Fibroblast of lung (primary cell): ENCODE data around the gene ZNF529. TPM values are rescaled to one million over a fixed set of nuclear protein-coding genes. Genes with fewer than 3 reads are reported as not detected.

Source experiments
- DNase-seq, 2 donors: peaks; one replicate each; pipeline versions ENCODE4 v3.0.0 to v3.0.0-alpha.2; 2010; ENCODE audit warnings: low read depth in 2 of 2
- H2AFZ ChIP-seq: 2 replicates; pipeline ENCODE4 v1.5.1; 2012; ENCODE audit warnings: low read length, control low read depth, inconsistent platforms
- H3K27ac ChIP-seq: 2 replicates; pipeline ENCODE4 v1.5.1; 2011; ENCODE audit warnings: low read length, control low read depth; ENCODE audit not compliant: insufficient read depth
- H3K27me3 ChIP-seq: 2 replicates; pipeline ENCODE4 v1.5.1; 2011; ENCODE audit warnings: mild to moderate bottlenecking, low read length; ENCODE audit not compliant: control insufficient read depth, insufficient read depth
- H3K36me3 ChIP-seq: 2 replicates; pipeline ENCODE4 v1.5.1; 2011; ENCODE audit warnings: low read length; ENCODE audit not compliant: control insufficient read depth, insufficient read depth
- H3K4me1 ChIP-seq: 2 replicates; pipeline ENCODE4 v1.5.1; 2011; ENCODE audit warnings: low read length; ENCODE audit not compliant: control insufficient read depth, insufficient read depth; ENCODE audit errors: extremely low read depth
- H3K4me2 ChIP-seq: 2 replicates; pipeline ENCODE4 v1.5.1; 2011; ENCODE audit warnings: low read length, control low read depth; ENCODE audit not compliant: insufficient read depth; ENCODE audit errors: extremely low read depth
- H3K4me3 ChIP-seq, 4 experiments: fragments of 200-600 bp in 1 of 4; sonication (generic) in 1 of 4; replicated peaks in 1 of 4; 2 replicates each; pipeline ENCODE4 v1.5.1; 2011 to 2016; ENCODE audit warnings: low read length in 4 of 4, low read depth in 3 of 4, mild to moderate bottlenecking in 3 of 4, control low read depth in 2 of 4, inconsistent platforms in 1 of 4, mixed read lengths in 1 of 4; ENCODE audit not compliant: insufficient read depth in 1 of 4; ENCODE audit errors: control extremely low read depth in 1 of 4
- H3K79me2 ChIP-seq: 2 replicates; pipeline ENCODE4 v1.5.1; 2012; ENCODE audit warnings: mild to moderate bottlenecking, low read length, inconsistent platforms; ENCODE audit not compliant: control insufficient read depth, insufficient read depth
- H3K9ac ChIP-seq: 2 replicates; pipeline ENCODE4 v1.5.1; 2011; ENCODE audit warnings: mild to moderate bottlenecking, low read length, control low read depth; ENCODE audit not compliant: insufficient read depth
- H3K9me3 ChIP-seq: 2 replicates; pipeline ENCODE4 v1.5.1; 2012; ENCODE audit warnings: low read depth, low read length; ENCODE audit not compliant: control insufficient read depth, insufficient read depth
- H4K20me1 ChIP-seq: 2 replicates; pipeline ENCODE4 v1.5.1; 2011; ENCODE audit warnings: low read length; ENCODE audit not compliant: control insufficient read depth, insufficient read depth; ENCODE audit errors: extremely low read depth
- EZH2 ChIP-seq: IDR thresholded peaks from 2 replicates; pipeline ENCODE4 v1.5.1; 2012; ENCODE audit warnings: low read length, control low read depth, mild to moderate bottlenecking; ENCODE audit errors: missing control alignments
- polyA plus RNA-seq, 2 donors: library from polyadenylated mRNA; depleted of rRNA in 1 of 2; stranded (reverse) in 1 of 2; unstranded in 1 of 2; fragments of >200 nt; gene quantifications; 2 replicates each; pipeline ENCODE4 v1.2.1, GENCODE V29; 2011 to 2012; ENCODE audit warnings: missing spikeins in 1 of 2
- total RNA-seq: library from RNA; depleted of rRNA; stranded (reverse); fragments of >200 nt; gene quantifications from 2 replicates; pipeline ENCODE4 v1.2.1, GENCODE V29; 2014
- TF ChIP-seq, protein P1 (sequence below), 2 donors: IDR thresholded peaks in 1 of 2; conservative IDR thresholded peaks in 1 of 2; 1 replicate in 1 of 2; 2 replicates in 1 of 2; pipeline ENCODE4 v1.5.1; 2011 to 2012; ENCODE audit warnings: low read length in 2 of 2, control low read depth in 1 of 2, inconsistent platforms in 1 of 2, low read depth in 1 of 2, mild to moderate bottlenecking in 1 of 2

ZNF529 gene
- total and polyA plus RNA-seq, 2 donors (not counting 1 experiment from before 2014, with no cell fraction given), result 7.7 to 10.2 TPM

DNA sequence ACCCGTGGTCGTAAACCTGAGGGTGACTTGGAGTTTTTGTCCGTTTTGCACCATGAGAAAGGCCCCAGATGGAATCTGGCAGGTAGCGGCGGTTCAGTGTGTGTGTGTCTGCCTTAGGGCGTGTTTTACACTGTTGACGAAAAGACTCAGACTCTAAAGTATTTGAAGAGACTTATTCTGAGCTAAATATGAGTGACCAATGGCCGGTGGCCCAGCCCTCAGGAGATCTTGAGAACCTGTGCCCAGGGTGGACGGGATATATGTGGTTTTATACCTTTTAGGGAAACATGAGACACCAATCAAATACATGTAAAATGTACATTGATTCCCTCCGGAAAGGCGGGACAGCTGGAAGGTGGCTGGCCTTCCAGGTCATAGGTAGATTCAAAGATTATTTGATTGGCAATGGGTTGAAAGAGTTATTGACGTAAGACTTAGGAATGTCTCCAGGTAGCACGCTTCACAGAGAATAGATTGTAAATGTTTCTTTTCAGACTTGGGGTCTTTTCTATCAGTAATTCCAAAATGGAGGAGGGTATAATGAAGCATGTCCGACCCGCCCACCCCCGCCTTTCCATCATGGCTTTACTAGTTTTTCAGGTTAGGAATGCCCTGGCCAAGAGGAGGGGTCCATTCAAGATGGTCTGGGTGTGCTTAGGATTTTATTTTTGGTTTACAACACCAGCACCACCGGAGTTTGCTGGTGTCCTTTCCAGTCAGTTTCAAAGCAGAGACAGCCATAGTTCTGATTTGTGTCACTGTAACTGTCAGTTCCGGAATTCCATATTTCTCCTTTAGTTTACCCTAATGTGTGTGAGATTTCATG is 1.0 kb upstream of the ZNF529 start:
- Histone ChIP-seq H3K27ac (peak overlapping the region; percentile 67), H3K9ac (peak overlapping the region; percentile 87), H4K20me1 (no peaks in the 10 kb centered on the region), H3K79me2 (peaks cover 17% of the 10 kb centered on the region), H3K4me3 (peak overlapping the region; percentile 46 to 93 (median 76)), H3K27me3 (no peaks in the 10 kb centered on the region), H3K9me3 (no peaks in the 10 kb centered on the region), H3K4me1 (no peaks in the 10 kb centered on the region), H2AFZ (peak overlapping the region; percentile 32), H3K4me2 (peak overlapping the region; percentile 99), H3K36me3 (peaks cover 5% of the 10 kb centered on the region)
- TF ChIP-seq EZH2, result no peak
- TF ChIP-seq, protein P1, sequence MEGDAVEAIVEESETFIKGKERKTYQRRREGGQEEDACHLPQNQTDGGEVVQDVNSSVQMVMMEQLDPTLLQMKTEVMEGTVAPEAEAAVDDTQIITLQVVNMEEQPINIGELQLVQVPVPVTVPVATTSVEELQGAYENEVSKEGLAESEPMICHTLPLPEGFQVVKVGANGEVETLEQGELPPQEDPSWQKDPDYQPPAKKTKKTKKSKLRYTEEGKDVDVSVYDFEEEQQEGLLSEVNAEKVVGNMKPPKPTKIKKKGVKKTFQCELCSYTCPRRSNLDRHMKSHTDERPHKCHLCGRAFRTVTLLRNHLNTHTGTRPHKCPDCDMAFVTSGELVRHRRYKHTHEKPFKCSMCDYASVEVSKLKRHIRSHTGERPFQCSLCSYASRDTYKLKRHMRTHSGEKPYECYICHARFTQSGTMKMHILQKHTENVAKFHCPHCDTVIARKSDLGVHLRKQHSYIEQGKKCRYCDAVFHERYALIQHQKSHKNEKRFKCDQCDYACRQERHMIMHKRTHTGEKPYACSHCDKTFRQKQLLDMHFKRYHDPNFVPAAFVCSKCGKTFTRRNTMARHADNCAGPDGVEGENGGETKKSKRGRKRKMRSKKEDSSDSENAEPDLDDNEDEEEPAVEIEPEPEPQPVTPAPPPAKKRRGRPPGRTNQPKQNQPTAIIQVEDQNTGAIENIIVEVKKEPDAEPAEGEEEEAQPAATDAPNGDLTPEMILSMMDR (conservative IDR thresholded peaks at IDR 0.05 in 1 of 2, IDR thresholded peaks at IDR 0.05 in 1 of 2; ENCODE audit: low read depth in 1 of 2, low read length in 2 of 2), result no peak
- DNase-seq, result peak; percentile 28 to 58

DNA sequence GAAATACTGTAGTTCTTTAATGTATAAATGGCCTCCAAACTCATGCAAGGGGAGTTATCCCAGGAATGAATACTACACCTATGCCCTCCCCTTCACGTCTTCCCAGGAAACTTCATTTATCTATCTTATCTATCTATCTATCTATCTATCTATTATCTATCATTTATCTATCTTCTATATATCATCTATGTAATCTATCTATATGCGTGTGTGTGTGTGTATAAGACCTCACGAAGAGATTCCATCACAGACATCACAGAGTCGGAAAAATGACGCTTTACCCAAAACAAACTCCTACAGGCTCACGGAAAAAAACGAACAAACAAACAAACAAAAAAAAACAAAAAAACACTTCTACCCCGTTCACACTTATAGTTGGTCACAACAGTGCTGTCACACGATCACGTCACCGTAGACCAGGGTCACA is 486 bp downstream of the ZNF529 start:
- Histone ChIP-seq H3K4me2 (peak overlapping the region; percentile 92), H3K27ac (peak overlapping the region; percentile 67), H3K4me3 (peak overlapping the region; percentile 46 to 93 (median 76)), H4K20me1 (no peaks in the 10 kb centered on the region), H3K79me2 (peaks cover 17% of the 10 kb centered on the region), H2AFZ (peak overlapping the region; percentile 91), H3K9me3 (no peaks in the 10 kb centered on the region), H3K36me3 (peaks cover 2% of the 10 kb centered on the region), H3K27me3 (no peaks in the 10 kb centered on the region), H3K4me1 (no peaks in the 10 kb centered on the region), H3K9ac (peak overlapping the region; percentile 87)
- DNase-seq, result no peak
- no peak for TF ChIP-seq EZH2
- TF ChIP-seq, protein P1 (conservative IDR thresholded peaks at IDR 0.05 in 1 of 2, IDR thresholded peaks at IDR 0.05 in 1 of 2; ENCODE audit: low read depth in 1 of 2, low read length in 2 of 2), result no peak

DNA sequence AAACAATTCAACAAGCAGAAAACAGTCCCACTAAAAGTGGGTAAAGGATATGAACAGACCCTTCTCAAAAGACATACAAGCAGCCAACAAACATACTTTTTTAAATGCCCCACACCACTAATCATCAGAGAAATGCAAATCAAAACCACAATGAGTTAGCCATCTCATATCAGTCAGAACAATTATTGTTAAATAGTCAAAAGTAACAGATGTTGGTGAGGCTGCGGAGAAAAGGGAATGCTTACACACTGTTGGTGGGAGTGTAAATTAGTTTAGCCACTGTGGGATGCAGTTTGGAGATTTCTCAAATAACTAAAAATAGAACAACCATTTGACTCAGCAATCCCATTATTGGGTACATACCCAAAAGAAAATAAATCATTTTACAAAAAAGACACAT is 8.7 kb downstream of the ZNF529 start:
- Histone ChIP-seq H3K27me3 (no peaks in the 10 kb centered on the region), H3K79me2 (no peaks in the 10 kb centered on the region), H3K36me3 (peaks cover 1% of the 10 kb centered on the region), H3K9ac (no peak overlapping the region), H3K27ac (no peak overlapping the region), H3K9me3 (no peaks in the 10 kb centered on the region), H4K20me1 (no peaks in the 10 kb centered on the region), H3K4me3 (no peak overlapping the region), H3K4me2 (no peak overlapping the region), H3K4me1 (no peaks in the 10 kb centered on the region), H2AFZ (no peak overlapping the region)
- peak in 1 of 2 donors; percentile 59 for DNase-seq
- no peak for TF ChIP-seq EZH2
- TF ChIP-seq, protein P1 (conservative IDR thresholded peaks at IDR 0.05 in 1 of 2, IDR thresholded peaks at IDR 0.05 in 1 of 2; ENCODE audit: low read depth in 1 of 2, low read length in 2 of 2), result no peak
